GM12874 (cell line): ENCODE results near the gene KATNB1.

Experiments used
- TF ChIP-seq, protein P1 (sequence below): IDR thresholded peaks from 2 replicates; pipeline ENCODE4 v1.5.1; 2011; ENCODE audit warnings: low read depth, mild to moderate bottlenecking, control low read depth, low read length, moderate library complexity; ENCODE audit not compliant: insufficient read depth

The KATNB1 gene

DNA sequence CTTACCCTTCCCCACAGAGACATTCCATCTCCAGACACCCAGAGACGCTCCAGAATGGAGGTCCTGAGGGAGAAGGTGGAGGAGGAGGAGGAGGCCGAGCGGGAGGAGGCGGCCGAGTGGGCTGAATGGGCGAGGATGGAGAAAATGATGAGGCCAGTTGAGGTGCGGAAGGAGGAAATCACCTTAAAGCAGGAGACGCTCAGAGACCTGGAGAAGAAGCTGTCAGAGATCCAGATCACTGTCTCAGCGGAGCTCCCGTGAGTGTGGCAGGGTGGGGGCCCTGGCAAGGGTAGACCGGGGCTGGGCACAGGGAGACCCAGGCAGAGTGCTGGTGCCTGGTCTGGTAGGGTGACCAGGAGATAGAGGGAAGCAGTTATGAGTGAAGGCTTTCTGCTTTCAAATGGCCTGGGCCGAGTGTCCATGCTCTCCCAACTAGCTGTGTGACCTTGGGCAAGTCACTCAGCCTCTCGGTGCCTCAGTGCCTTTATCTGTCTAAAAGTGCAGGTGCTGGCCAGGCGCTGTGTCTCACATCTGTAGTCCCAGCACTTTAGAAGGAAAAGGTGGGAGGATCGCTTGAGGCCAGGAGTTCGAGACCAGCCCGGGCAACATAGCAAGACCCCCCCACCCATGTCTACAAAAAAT, 37.6 kb upstream of the KATNB1 start:
- TF ChIP-seq, protein P1, sequence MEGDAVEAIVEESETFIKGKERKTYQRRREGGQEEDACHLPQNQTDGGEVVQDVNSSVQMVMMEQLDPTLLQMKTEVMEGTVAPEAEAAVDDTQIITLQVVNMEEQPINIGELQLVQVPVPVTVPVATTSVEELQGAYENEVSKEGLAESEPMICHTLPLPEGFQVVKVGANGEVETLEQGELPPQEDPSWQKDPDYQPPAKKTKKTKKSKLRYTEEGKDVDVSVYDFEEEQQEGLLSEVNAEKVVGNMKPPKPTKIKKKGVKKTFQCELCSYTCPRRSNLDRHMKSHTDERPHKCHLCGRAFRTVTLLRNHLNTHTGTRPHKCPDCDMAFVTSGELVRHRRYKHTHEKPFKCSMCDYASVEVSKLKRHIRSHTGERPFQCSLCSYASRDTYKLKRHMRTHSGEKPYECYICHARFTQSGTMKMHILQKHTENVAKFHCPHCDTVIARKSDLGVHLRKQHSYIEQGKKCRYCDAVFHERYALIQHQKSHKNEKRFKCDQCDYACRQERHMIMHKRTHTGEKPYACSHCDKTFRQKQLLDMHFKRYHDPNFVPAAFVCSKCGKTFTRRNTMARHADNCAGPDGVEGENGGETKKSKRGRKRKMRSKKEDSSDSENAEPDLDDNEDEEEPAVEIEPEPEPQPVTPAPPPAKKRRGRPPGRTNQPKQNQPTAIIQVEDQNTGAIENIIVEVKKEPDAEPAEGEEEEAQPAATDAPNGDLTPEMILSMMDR, result no peak

DNA sequence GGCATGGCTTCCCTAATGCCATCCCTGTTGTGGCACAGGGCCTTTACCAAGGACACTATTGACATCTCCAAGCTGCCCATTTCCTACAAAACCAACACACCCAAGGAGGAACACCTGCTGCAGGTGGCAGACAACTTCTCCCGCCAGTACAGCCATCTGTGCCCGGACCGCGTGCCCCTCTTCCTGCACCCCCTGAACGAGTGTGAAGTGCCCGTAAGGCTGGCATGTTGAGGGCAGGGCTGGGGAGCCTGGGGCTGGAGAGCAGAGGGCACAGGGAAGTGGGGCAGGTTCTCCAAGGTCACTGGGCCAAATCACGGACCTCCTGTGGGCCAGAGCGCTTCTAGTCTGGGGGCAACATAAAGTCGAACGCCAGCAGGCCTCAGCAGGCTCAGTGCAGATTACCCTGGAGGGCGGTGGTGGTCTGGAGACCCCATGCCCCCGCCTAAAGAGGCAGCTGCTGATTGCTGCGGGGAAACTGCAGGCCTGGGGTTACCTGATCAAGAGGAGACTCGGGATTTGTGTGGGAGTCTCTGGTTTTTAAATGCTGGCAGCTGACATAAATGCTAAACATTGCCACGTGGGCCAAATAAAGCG, 36.7 kb upstream of the KATNB1 start:
- TF ChIP-seq, protein P1, result no peak

DNA sequence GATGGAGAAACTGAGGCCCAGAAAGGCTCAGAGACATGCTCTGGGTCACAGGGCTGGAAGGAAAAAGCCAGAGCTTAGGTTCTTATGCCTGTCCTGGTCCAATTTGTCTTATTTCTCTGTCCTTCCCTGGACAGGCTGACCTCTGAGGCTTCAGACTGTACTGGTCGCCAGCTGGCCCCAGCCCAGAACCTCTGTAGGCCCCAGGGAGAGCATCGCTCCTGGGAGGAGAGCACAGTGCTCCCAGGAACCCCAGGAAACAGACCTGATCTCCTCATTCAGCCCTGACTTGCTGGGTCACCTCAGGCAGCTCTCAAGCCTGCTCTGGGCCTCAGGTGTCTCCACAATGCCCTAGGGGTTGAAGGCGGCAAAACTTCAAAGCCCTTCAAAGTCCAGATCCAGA, 36.1 kb upstream of the KATNB1 start:
- TF ChIP-seq, protein P1, result no peak

DNA sequence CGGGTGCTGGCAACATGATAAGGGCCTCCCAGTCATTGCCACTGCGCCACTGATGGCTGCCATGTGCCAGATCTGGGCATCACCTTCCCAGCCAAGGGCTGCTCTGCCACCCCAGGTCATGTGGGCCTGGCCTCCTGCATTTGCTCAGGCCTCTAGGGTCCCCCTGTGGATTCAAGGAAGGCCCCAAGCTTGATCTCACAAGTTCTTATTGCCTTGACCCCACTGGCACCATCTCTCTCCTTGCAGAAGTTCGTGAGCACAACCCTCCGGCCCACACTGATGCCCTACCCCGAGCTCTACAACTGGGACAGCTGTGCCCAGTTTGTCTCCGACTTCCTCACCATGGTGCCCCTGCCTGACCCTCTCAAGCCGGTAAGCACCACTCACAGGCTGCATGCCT, 35.7 kb upstream of the KATNB1 start:
- TF ChIP-seq, protein P1, result no peak

DNA sequence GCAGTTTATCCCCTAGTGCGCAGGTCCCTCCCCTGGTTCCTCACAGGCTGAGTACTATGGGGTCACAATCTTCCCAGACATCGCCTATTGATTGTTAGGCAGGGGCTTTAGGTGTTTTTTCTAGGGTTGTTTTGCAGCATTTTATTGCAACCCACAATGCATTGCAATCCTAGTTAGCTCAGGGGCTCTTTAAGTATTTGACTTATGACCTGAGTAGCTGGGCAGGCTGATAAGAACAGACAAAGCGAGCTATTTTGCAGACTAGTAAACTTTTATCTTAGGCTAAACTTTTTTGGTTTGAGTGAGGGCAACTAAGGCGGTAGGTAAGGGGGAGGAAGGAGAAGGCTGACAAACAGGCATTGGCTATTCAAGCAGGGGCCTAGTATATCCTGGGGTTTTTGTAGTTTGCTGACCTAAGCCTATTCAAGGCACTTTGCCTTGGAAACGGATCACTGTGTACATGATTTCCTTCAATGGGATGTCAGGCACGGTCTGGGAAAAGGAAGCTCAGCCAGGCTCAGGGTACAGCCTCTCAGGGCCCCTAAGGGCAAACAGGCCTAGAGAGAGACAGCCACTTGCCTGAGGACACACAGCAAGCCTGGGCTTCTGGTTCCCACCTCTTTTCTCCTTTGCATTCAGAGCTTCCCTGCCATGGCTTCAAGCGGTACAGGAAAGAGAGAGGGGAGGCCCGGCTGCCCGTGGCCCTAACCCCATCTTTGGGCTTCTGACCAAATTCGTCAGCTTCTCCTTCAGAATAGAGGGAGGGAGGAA, 34.6 kb upstream of the KATNB1 start:
- TF ChIP-seq, protein P1, result no peak

DNA sequence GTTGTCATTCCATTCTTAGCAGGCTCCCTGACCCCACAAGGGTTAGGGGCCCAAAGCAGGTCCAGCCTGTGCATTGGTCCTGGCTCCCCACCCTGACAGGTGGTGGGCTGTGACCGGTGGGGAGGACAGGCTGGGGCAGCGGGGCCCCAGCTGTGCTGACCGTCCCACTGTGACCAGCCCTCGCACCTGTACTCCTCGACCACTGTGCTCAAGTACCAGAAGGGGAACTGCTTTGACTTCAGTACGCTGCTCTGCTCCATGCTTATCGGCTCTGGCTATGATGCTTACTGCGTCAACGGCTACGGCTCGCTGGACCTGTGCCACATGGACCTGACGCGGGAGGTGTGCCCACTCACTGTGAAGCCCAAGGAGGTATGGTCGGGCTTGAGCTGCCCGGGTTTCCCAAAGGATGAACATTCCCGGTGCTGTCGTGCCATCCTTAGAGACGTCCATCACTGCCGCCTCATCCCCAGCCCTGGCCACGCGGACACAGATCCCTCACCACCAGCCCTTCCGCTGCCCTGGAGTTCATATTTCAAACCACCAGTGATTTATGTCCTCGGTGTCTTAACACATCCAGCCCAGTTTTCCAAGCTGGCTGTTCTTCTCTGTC, 33.7 kb upstream of the KATNB1 start:
- TF ChIP-seq, protein P1, result no peak

DNA sequence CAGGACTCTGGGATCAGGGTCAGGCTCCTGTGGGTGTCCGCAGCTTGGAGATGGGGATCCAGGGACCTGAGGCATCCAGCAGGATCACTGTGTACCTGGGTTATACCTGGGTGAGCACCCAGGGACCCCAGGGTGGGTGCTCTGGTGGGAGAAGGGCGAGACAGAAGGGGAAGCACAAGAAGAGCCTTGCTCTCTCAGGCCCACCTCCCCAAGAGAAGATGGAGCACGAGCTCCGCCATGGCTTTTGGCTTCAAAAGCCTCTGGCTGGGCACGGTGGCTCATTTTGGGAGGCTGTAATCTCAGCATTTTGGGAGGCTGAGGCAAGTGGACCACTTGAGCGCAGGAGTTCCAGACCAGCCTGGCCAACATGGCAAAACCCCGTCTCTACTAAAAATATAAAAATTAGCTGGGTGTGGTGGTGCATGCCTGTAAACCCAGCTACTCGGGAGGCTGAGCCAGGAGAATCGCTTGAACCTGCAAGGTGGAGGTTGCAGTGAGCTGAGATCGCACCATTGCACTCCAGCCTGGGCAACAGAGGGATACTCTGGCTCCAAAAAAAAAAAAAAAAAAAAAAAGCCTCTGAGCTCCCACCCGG, 32.1 kb upstream of the KATNB1 start:
- TF ChIP-seq, protein P1, result no peak
